Endothelial cell of umbilical vein (primary cell): Measurements from ENCODE around the gene PGAP6. TPM values are rescaled to one million over a fixed set of nuclear protein-coding genes. Genes with fewer than 3 reads are reported as not detected.

Experiments used
- BruUV-seq: library from RNA; stranded (reverse); fragments of 400-500 nt; replicated peaks from 2 replicates; lab custom pipeline; 2021; lab: Mats Ljungman, UMichigan
- CTCF ChIA-PET: fragments of 300-600, 350-600 bp; sonication (Branson Sonifier 250); formaldehyde crosslinking; loops from one replicate; lab custom pipeline; 2021; ENCODE audit warnings: antibody characterized with exemption, inconsistent platforms; lab: Charles Lee
- POLR2A ChIA-PET: fragments of 300-600, 350-600 bp; sonication (Branson Sonifier 250); formaldehyde crosslinking; loops from one replicate; lab custom pipeline; 2021; ENCODE audit warnings: antibody characterized with exemption, inconsistent platforms; lab: Charles Lee
- DNase-seq: peaks from one replicate; pipeline ENCODE4 v3.0.0-alpha.2; 2011; ENCODE audit warnings: low read depth, low spot score
- FAIRE-seq: peaks from 2 replicates; lab custom pipeline; 2011; peaks lifted over from hg19 to GRCh38; lab: Jason Lieb, UNC
- H2AFZ ChIP-seq: 2 replicates; pipeline ENCODE4 v1.6.0; 2012; ENCODE audit warnings: low read depth, low read length, control low read depth, inconsistent platforms
- H3K27ac ChIP-seq: 2 replicates; pipeline ENCODE4 v1.5.1; 2011; ENCODE audit warnings: low read depth, mild to moderate bottlenecking, control low read depth, low read length, moderate library complexity; ENCODE audit not compliant: insufficient read depth
- H3K27me3 ChIP-seq, 2 experiments: 2 replicates each; pipeline versions ENCODE4 v1.6.0 to v1.6.1; 2011; ENCODE audit warnings: low read length in 2 of 2, mixed read lengths in 1 of 2; ENCODE audit not compliant: control insufficient read depth in 2 of 2, insufficient read depth in 2 of 2
- H3K36me3 ChIP-seq, 2 experiments: 2 replicates in 1 of 2; 3 replicates in 1 of 2; pipeline ENCODE4 v1.5.1; 2011; ENCODE audit warnings: low read length in 2 of 2, mild to moderate bottlenecking in 1 of 2, moderate library complexity in 1 of 2; ENCODE audit not compliant: control insufficient read depth in 2 of 2, insufficient read depth in 2 of 2; ENCODE audit errors: extremely low read depth in 1 of 2
- H3K4me1 ChIP-seq: 3 replicates; pipeline ENCODE4 v1.5.1; 2011; ENCODE audit warnings: mild to moderate bottlenecking, low read length; ENCODE audit not compliant: control insufficient read depth, insufficient read depth; ENCODE audit errors: extremely low read depth
- H3K4me2 ChIP-seq: 2 replicates; pipeline ENCODE4 v1.6.1; 2011; ENCODE audit warnings: low read length, control low read depth, mixed read lengths; ENCODE audit not compliant: insufficient read depth
- H3K4me3 ChIP-seq, 3 experiments: fragments of 200-600 bp in 1 of 3; sonication (generic), shearing (Covaris generic) in 1 of 3; replicated peaks in 1 of 3; 2 replicates each; pipeline ENCODE4 v1.5.1; 2011 to 2016; ENCODE audit warnings: control low read depth in 3 of 3, low read length in 3 of 3, mild to moderate bottlenecking in 2 of 3, inconsistent platforms in 1 of 3, low read depth in 1 of 3, moderate library complexity in 1 of 3; ENCODE audit not compliant: insufficient read depth in 1 of 3
- H3K79me2 ChIP-seq: 2 replicates; pipeline ENCODE4 v1.6.0; 2012; ENCODE audit warnings: low read length, inconsistent platforms; ENCODE audit not compliant: control insufficient read depth, insufficient read depth
- H3K9ac ChIP-seq: replicated peaks from 2 replicates; pipeline ENCODE3; 2011; ENCODE audit warnings: low read length, control low read depth; ENCODE audit not compliant: insufficient read depth; ENCODE audit errors: extremely low read depth
- H3K9me1 ChIP-seq: replicated peaks from 3 replicates; pipeline ENCODE4 v1.6.0; 2011; ENCODE audit warnings: mild to moderate bottlenecking, low read length; ENCODE audit not compliant: control insufficient read depth, insufficient read depth; ENCODE audit errors: extremely low read depth
- H3K9me3 ChIP-seq: replicated peaks from 2 replicates; pipeline ENCODE4 v1.5.1; 2012; ENCODE audit warnings: low read length, inconsistent platforms; ENCODE audit not compliant: control insufficient read depth, insufficient read depth
- H4K20me1 ChIP-seq: replicated peaks from 2 replicates; pipeline ENCODE3; 2011; ENCODE audit warnings: mild to moderate bottlenecking, low read length; ENCODE audit not compliant: control insufficient read depth, insufficient read depth; ENCODE audit errors: extremely low read depth
- EZH2 ChIP-seq: IDR thresholded peaks from 2 replicates; pipeline ENCODE4 v1.6.1; 2012; ENCODE audit warnings: borderline replicate concordance, low read depth, mild to moderate bottlenecking, moderate library complexity, low read length, inconsistent platforms; ENCODE audit not compliant: severe bottlenecking
- FOS ChIP-seq: IDR thresholded peaks from 2 replicates; pipeline ENCODE4 v1.6.1; 2011; ENCODE audit warnings: mild to moderate bottlenecking, low read length, moderate library complexity, borderline replicate concordance; ENCODE audit not compliant: insufficient read depth
- GATA2 ChIP-seq: IDR thresholded peaks from 2 replicates; pipeline ENCODE4 v1.7.0; 2011; ENCODE audit warnings: low read depth, mild to moderate bottlenecking, moderate library complexity, mixed read lengths, low read length; ENCODE audit not compliant: insufficient read length, insufficient read depth
- JUN ChIP-seq: IDR thresholded peaks from 2 replicates; pipeline ENCODE4 v1.6.1; 2011; ENCODE audit warnings: borderline replicate concordance, low read depth; ENCODE audit not compliant: insufficient read length, insufficient read depth
- MAX ChIP-seq: IDR thresholded peaks from 2 replicates; pipeline ENCODE4 v1.6.1; 2011; ENCODE audit not compliant: insufficient read depth, insufficient read length
- MYC ChIP-seq: IDR thresholded peaks from one replicate; pipeline ENCODE4 v1.6.1; 2011; ENCODE audit warnings: mild to moderate bottlenecking, low read depth, low read length
- POLR2A ChIP-seq: IDR thresholded peaks from 2 replicates; pipeline ENCODE4 v1.6.1; 2012; ENCODE audit warnings: low read depth, mild to moderate bottlenecking, control low read depth, low read length
- POLR2AphosphoS5 ChIP-seq: IDR thresholded peaks from 2 replicates; pipeline ENCODE4 v1.6.1; 2012; ENCODE audit warnings: low read depth, mild to moderate bottlenecking, control low read depth, low read length, moderate library complexity; ENCODE audit not compliant: insufficient read depth
- dilution Hi-C: fragments of 300-500 bp; cut with MboI; formaldehyde crosslinking; loops from one replicate; pipeline ENCODE4 v1.15.0; 2019; ENCODE audit warnings: low sequenced_read_pairs; ENCODE audit not compliant: extremely low pct_ligation_motif_present
- intact Hi-C: fragments of 100-400 bp; cut with micrococcal nuclease; formaldehyde crosslinking; loops from one replicate; pipeline ENCODE4 v1.10.0; 2022
- polyA plus RNA-seq, 4 experiments: library from polyadenylated mRNA; depleted of rRNA in 3 of 4; stranded (reverse) in 3 of 4; unstranded in 1 of 4; fragments of >200 nt; gene quantifications; 2 replicates each; pipeline versions ENCODE4 v1.2.1 to v1.2.3, GENCODE V29; 2011 to 2012; ENCODE audit warnings: missing spikeins in 1 of 4
- total RNA-seq: library from RNA; stranded (reverse); gene quantifications from 2 replicates; pipeline ENCODE4 v1.2.3, GENCODE V29; 2021
- TF ChIP-seq, protein P1 (sequence below), 2 donors: IDR thresholded peaks; 1 replicate in 1 of 2; 2 replicates in 1 of 2; pipeline ENCODE4 v1.5.1; 2011; ENCODE audit warnings: low read length in 2 of 2, mild to moderate bottlenecking in 2 of 2, moderate library complexity in 2 of 2, control low read depth in 1 of 2, inconsistent platforms in 1 of 2, low read depth in 1 of 2; ENCODE audit not compliant: insufficient read depth in 1 of 2; ENCODE audit errors: extremely low read depth in 1 of 2

PGAP6 gene
- total and polyA plus RNA-seq, 2 donors (not counting 3 experiments of a cell fraction or from before 2014, with no cell fraction given): 89.8 to 365 TPM

GRCh38 chr16:325375-326145, 56.2 kb downstream of the PGAP6 start:
- H3K79me2 ChIP-seq: peaks cover 57% of the 10 kb centered on the region
- no peak overlapping the region for H3K4me3 ChIP-seq
- TF ChIP-seq, protein P1, sequence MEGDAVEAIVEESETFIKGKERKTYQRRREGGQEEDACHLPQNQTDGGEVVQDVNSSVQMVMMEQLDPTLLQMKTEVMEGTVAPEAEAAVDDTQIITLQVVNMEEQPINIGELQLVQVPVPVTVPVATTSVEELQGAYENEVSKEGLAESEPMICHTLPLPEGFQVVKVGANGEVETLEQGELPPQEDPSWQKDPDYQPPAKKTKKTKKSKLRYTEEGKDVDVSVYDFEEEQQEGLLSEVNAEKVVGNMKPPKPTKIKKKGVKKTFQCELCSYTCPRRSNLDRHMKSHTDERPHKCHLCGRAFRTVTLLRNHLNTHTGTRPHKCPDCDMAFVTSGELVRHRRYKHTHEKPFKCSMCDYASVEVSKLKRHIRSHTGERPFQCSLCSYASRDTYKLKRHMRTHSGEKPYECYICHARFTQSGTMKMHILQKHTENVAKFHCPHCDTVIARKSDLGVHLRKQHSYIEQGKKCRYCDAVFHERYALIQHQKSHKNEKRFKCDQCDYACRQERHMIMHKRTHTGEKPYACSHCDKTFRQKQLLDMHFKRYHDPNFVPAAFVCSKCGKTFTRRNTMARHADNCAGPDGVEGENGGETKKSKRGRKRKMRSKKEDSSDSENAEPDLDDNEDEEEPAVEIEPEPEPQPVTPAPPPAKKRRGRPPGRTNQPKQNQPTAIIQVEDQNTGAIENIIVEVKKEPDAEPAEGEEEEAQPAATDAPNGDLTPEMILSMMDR (IDR thresholded peaks at IDR 0.05; ENCODE audit: extremely low read depth in 1 of 2, insufficient read depth in 1 of 2, low read depth in 1 of 2, low read length in 2 of 2): no peak
- no peak for TF ChIP-seq GATA2
- no peak for TF ChIP-seq POLR2A
- no peak for TF ChIP-seq JUN
- no peak for TF ChIP-seq MYC
- no peak for TF ChIP-seq EZH2
- no peak for TF ChIP-seq FOS
- no peak for TF ChIP-seq POLR2AphosphoS5
- no peak for TF ChIP-seq MAX
- FAIRE-seq: no peak
- no peak overlapping the region for H3K9ac ChIP-seq
- POLR2A ChIA-PET: interaction anchor here (0.6 to 0.7 kb wide), 3 partner anchors 15 to 1823 kb away, joined by 3 to 4 read pairs (median 4); partner anchors contain the start of genes FAM234A and RAB26
- H3K27me3 ChIP-seq: no peaks in the 10 kb centered on the region
- CTCF ChIA-PET: no interaction called here
- no peaks in the 10 kb centered on the region for H3K9me3 ChIP-seq
- dilution Hi-C loops: no loop called here
- intact Hi-C loops: no loop called here
- H3K4me1 ChIP-seq: peaks cover 16% of the 10 kb centered on the region
- no peak overlapping the region for H3K4me2 ChIP-seq
- H3K27ac ChIP-seq: no peak overlapping the region
- BruUV-seq: no TSS peak
- no peak overlapping the region for H2AFZ ChIP-seq
- H3K9me1 ChIP-seq: no peaks in the 10 kb centered on the region
- H3K36me3 ChIP-seq: peaks cover 0 to 2% of the 10 kb centered on the region in 2 experiments
- no peak for DNase-seq
- no peaks in the 10 kb centered on the region for H4K20me1 ChIP-seq
